Measurements from ENCODE around the gene CCL19.

Gene CCL19

DNA sequence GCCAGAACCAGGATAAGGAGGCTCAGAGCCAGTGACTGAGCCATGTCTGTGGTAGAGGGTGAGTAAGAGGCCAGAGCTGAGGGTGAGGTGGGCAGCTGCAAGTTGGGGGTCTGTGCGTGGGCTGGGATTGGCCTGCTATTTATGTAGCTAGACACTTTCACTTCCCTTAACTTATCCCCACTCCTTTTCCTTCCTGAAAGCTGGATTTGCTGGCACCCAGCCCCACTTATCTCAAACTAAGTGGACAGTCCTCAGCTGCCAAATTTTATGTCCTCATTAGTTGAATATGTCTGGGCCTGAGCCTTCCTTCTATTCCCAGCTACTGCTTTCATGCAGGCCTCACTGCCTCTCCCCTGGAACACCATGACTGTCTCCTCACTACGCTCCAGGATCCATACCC is 18.9 kb upstream of the CCL19 start, which contains the start of gene CCL21:
TSS of gene CCL21 (minus strand) at position 114 of the 400 bp plus-strand sequence. CDS start at position 44, 70 bp downstream.
- Histone ChIP-seq H3K9ac (ENCODE audit: low read length) (no peak within 1 kb of the TSS), H3K27me3 (ENCODE audit: low read length) (no peaks in the 10 kb centered on the region), H3K4me2 (ENCODE audit: low read depth, low read length, poor library complexity, severe bottlenecking) (no peak within 1 kb of the TSS), H3K9me2 (replicated peaks; ENCODE audit: insufficient read depth, low read length) (no peaks in the 10 kb centered on the region), H4K20me1 (ENCODE audit: low read depth, low read length) (no peaks in the 10 kb centered on the region), H3K9me3 (ENCODE audit: insufficient read depth, low read length) (no peaks in the 10 kb centered on the region), H3K79me2 (ENCODE audit: insufficient read depth, low read length) (no peaks in the 10 kb centered on the region), H2AFZ (ENCODE audit: low read depth, low read length, severe bottlenecking) (no peak within 1 kb of the TSS), H3F3A (ENCODE audit: insufficient read depth) (no peaks in the 10 kb centered on the region), H3K4me3 (ENCODE audit: insufficient read depth, low read length, poor library complexity, severe bottlenecking) (no peak within 1 kb of the TSS), H3K36me3 (ENCODE audit: low read length) (no peaks in the 10 kb centered on the region), H3K27ac (ENCODE audit: low read depth, low read length) (no peak within 1 kb of the TSS)
- TF ChIP-seq, protein P1, sequence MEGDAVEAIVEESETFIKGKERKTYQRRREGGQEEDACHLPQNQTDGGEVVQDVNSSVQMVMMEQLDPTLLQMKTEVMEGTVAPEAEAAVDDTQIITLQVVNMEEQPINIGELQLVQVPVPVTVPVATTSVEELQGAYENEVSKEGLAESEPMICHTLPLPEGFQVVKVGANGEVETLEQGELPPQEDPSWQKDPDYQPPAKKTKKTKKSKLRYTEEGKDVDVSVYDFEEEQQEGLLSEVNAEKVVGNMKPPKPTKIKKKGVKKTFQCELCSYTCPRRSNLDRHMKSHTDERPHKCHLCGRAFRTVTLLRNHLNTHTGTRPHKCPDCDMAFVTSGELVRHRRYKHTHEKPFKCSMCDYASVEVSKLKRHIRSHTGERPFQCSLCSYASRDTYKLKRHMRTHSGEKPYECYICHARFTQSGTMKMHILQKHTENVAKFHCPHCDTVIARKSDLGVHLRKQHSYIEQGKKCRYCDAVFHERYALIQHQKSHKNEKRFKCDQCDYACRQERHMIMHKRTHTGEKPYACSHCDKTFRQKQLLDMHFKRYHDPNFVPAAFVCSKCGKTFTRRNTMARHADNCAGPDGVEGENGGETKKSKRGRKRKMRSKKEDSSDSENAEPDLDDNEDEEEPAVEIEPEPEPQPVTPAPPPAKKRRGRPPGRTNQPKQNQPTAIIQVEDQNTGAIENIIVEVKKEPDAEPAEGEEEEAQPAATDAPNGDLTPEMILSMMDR (IDR thresholded peaks at IDR 0.05; ENCODE audit: insufficient read depth, low read length, poor library complexity, severe bottlenecking): no peak

DNA sequence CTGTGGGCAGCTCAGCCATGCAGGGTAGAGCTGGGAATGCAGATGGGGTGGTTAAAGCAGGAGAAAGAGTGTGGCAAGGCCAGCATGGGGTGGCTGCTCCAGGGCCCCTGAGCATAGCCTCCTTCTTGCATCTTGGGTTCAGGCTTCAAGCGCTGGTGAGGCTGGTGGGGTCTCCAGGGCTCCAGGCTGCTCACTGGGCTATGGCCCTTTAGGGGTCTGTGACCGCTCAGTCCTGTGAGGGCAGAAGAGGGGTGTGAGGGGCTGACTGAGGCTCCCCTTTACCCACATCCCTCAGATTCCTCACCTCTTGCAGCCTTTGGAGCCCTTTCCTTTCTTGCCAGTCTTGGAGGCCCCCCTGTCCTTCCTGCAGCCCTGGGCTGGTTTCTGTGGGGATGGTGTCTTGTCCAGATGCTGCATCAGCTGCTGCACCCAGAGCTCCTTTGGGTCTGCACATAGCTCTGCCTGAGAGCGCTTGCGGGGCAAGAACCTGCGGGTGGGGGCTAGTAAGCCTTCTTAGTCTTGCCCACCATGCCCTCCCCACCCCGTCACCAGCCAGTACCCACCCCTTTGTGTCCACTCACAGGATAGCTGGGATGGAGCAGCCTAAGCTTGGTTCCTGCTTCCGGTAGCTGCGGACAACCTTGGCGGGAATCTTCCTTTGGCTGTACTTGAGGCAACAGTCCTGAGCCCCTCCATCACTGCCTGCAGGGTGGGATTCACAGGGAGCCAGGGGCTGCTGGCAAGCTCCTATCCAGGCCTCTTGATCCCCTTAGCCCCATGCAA is 18.3 kb upstream of the CCL19 start:
- no peaks in the 10 kb centered on the region for H3K9me2 ChIP-seq (replicated peaks; ENCODE audit: insufficient read depth, low read length)
- H2AFZ ChIP-seq (ENCODE audit: low read depth, low read length, severe bottlenecking): no peak overlapping the region
- no peaks in the 10 kb centered on the region for H3K36me3 ChIP-seq (ENCODE audit: low read length)
- H3K4me2 ChIP-seq (ENCODE audit: low read depth, low read length, poor library complexity, severe bottlenecking): no peak overlapping the region
- H3K27me3 ChIP-seq (ENCODE audit: low read length): no peaks in the 10 kb centered on the region
- no peak overlapping the region for H3K27ac ChIP-seq (ENCODE audit: low read depth, low read length)
- H3K9me3 ChIP-seq (ENCODE audit: insufficient read depth, low read length): no peaks in the 10 kb centered on the region
- no peaks in the 10 kb centered on the region for H3K79me2 ChIP-seq (ENCODE audit: insufficient read depth, low read length)
- no peaks in the 10 kb centered on the region for H4K20me1 ChIP-seq (ENCODE audit: low read depth, low read length)
- no peak overlapping the region for H3K4me3 ChIP-seq (ENCODE audit: insufficient read depth, low read length, poor library complexity, severe bottlenecking)
- no peaks in the 10 kb centered on the region for H3F3A ChIP-seq (ENCODE audit: insufficient read depth)
- H3K9ac ChIP-seq (ENCODE audit: low read length): no peak overlapping the region
- no peak for TF ChIP-seq EZH2phosphoT487 (conservative IDR thresholded peaks at IDR 0.05; ENCODE audit: low read length)
- TF ChIP-seq, protein P1 (IDR thresholded peaks at IDR 0.05; ENCODE audit: insufficient read depth, low read length, poor library complexity, severe bottlenecking): no peak

DNA sequence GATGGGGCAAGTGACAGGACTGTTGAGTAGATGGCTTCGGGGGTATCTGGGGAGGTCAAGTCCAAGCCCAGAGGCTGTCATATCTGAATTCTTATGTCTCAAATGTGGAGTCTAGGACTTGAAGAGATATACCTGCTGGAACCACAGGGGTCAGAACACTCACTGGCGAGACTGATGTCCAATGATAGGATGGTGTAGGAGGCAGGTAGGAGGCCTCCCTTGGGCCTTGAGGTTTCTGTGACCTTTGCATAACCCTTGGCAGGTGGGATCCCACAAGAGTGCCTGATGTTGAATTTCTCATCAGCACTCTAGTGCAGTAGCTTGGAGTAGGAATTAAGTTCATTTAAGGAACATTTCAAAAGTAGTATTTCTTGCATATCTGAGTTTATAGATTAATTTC is 16.1 kb upstream of the CCL19 start:
- no peak overlapping the region for H3K9ac ChIP-seq (ENCODE audit: low read length)
- H3K27ac ChIP-seq (ENCODE audit: low read depth, low read length): no peak overlapping the region
- H3K27me3 ChIP-seq (ENCODE audit: low read length): no peaks in the 10 kb centered on the region
- no peaks in the 10 kb centered on the region for H3F3A ChIP-seq (ENCODE audit: insufficient read depth)
- TF ChIP-seq EZH2phosphoT487 (conservative IDR thresholded peaks at IDR 0.05; ENCODE audit: low read length): no peak
- TF ChIP-seq, protein P1 (IDR thresholded peaks at IDR 0.05; ENCODE audit: insufficient read depth, low read length, poor library complexity, severe bottlenecking): no peak
- no peaks in the 10 kb centered on the region for H3K36me3 ChIP-seq (ENCODE audit: low read length)
- H3K9me3 ChIP-seq (ENCODE audit: insufficient read depth, low read length): no peaks in the 10 kb centered on the region
- no peaks in the 10 kb centered on the region for H3K79me2 ChIP-seq (ENCODE audit: insufficient read depth, low read length)
- H4K20me1 ChIP-seq (ENCODE audit: low read depth, low read length): no peaks in the 10 kb centered on the region
- no peaks in the 10 kb centered on the region for H3K9me2 ChIP-seq (replicated peaks; ENCODE audit: insufficient read depth, low read length)
- H3K4me2 ChIP-seq (ENCODE audit: low read depth, low read length, poor library complexity, severe bottlenecking): no peak overlapping the region
- no peak overlapping the region for H3K4me3 ChIP-seq (ENCODE audit: insufficient read depth, low read length, poor library complexity, severe bottlenecking)
- no peak overlapping the region for H2AFZ ChIP-seq (ENCODE audit: low read depth, low read length, severe bottlenecking)

All from SU-DHL-6 (cell line).